Right hindlimb (tissue), 1 donor: ENCODE data around the gene MYO18A.
"Not testable (repeated sequence)": the region's sequence is repeated elsewhere in the genome, so short reads cannot be mapped to it uniquely, and the experiment has no call there.

Source experiments
- DNase-seq: peaks from one replicate; pipeline ENCODE4 v3.0.0-alpha.2; 2018

MYO18A gene

DNA sequence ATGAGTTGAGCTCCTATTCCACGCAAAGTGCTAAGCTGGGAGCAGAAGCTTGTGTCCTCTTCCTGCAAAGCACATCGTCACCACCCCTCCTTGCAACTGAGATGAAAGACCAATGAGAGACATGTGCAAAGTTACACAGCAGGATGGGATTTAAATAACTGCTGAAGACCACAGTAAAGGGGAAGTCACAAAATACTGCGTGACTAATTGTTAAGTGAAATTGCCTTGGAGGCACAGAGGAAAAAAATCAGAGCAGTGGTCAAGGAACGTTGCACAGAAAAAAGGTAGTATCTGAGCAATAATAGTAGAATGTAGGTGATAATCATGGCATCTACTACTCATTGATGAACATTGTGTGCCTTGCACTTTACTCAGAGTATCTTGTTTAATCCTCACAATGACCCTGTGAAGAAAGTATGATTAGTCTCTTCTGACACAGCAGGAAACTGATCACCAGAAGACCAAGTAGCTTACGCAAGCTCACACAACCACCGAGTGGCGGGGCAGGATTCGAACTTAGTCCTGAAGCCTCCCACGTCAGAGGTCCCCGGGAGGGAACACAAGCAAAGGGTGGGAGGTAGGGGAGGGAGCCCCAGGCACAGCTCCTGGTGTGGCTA is 15.4 kb upstream of the MYO18A start:
- DNase-seq = no peak

GRCh38 chr17:29194669-29195068 is 14.5 kb upstream of the MYO18A start:
- no peak for DNase-seq

DNA sequence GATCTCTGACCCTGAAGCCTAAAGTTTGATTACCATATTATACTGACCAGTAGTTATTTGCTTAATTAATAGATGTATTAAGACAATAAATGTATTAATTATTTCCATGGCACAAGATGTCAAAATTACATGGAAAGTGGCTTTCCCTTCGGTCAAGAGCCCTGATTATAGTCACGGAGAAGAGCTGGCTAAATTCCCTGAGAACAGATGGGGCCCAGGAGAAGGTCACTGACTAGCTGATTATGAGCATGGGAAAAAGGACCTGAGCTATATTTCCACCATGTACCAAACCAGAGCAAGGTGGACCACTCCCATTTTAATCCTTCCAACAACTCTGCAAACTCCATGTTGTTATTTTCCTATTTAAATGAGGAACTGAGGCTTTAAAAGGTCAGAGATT is 12.9 kb upstream of the MYO18A start:
- DNase-seq = no peak

GRCh38 chr17:29190592-29191207 is 10.5 kb upstream of the MYO18A start:
- DNase-seq = no peak

GRCh38 chr17:29190039-29190438 is 9.8 kb upstream of the MYO18A start:
- DNase-seq = no peak

GRCh38 chr17:29189355-29189754 is 9.2 kb upstream of the MYO18A start:
- DNase-seq = no peak

DNA sequence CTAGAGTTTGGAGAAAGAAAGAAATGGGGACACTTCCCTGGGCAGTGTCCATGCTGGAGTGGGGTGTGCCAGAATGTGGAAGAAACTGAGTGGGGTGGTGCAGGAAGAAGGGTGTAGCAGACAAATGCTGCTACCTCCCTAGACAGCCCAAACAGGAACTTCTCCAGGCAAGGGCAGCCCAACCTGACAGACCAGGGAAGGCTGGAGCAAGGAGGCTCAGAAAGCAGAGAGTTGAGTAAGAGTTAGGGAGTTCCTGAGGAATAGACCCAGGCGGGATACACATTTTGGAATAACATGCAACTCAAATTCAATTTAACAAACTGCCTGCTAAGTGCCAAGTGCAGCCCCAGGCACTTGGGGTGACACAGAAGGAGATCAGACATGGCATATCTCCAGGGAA is 1.0 kb upstream of the MYO18A start:
- DNase-seq = no peak

DNA sequence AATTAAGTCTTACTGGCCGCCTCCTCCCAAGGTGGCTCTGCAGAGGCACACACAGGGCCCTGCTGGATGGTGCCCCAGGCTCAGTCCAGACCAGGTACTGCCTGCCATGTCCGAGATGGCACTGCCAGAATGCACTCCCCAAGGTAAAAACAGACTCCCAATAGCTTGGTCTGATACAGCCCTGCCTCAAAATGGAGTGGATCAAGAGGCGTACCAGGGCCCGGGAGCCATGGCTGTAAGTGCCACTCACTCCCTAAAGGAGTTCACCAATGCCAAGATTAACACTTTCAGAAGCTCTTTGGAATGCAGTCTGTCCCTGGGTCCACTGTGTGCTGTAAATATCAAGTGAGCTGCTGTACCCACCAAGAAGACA is 576 bp upstream of the MYO18A start:
- no peak for DNase-seq

DNA sequence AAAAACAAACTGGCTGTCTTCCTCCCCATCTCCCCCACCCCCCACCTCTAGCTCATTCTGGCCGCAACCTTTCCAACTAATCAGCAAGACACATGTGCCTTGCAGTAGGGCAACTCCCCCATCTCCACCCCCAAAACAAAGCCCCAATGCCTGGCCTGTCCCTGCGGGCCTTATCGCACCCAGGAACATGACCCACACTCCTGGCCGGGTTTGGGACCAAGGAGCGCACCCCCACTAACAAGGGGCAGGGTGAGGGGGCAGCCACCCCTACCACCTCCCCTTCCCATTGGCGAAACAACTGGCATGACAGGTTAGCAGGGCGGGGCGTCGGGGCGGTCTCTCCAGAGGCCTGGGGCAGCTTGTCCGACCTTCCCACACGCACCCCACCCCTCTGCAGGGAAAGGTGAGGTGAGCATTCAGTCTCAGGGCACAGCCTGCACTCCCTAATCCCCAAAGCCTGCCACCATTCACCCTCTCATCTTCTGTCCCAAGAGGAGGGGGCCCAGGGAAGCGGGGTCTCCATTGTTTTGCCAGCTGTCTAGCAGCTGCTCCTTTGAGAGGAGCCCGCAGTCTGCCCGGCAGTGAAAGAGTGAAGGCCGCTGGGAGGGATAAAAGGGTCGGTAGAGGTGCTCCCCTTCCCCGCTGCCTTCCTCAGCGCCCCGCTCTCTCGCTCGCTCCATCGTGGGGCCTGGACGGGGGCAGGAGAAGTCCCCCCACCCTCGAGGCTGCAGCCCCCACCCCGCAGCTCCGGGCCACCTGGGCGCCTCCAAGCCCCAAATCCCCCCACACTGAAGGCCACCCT is 765 bp downstream of the MYO18A start:
- DNase-seq = no peak

GRCh38 chr17:29178750-29179231 is 1.4 kb downstream of the MYO18A start:
- no peak for DNase-seq

GRCh38 chr17:29177871-29178749 is 2.1 kb downstream of the MYO18A start:
- no peak for DNase-seq

DNA sequence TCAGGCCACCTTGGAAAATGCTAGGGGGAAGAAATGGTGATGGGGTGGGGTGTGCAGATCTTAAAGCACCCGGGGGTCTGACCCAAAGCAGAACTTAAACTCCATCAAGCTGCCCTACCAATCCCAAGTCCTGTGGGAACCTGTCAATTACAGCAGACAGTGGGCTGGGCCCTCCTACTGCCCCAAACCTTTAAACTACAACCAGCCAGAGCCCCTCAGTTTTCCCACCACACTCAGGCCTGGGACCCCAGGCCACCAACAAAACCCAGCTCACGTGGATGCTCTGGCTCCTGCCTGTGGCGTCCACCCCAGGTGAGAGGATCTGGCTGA is 2.7 kb downstream of the MYO18A start:
- no peak for DNase-seq

DNA sequence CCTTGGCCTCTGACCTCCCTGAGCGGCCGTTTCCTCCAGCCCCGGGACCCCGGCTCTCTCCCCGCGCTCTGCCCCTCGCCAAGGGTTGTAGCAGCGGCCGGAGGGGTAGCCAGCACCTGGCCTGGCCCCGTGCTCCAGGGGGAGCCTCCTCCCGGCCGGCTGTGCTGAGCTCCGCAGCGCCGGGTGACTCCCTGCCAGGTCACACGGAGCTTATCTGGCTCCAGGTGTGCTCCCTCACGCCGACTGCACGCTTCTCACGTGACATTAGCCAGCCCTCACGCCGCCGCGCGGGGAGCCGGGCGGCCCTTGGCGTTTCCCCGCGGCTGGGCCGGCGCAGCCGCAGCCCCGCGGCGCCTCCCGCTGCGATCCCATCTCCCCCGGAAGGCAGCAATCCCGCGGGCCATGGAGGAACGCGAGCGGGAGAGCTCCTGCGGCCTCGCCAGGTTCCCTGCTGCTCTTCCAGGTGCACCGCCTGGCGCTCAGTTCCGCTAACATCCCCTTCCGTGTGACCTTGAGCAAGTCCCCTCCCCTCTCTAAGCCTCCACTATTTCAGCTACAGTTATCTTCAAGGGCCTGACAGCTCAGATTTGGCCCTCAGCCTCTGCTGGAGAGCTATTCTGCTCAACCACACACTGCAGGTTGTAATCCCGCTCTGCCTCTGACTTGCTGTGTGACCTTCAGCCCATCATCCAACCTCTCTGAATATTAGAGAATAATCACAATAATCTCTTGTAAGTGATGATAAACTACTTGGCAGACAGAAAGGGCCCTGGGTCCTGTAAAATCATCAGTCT is 3.4 kb downstream of the MYO18A start:
- DNase-seq = no peak

- DNase-seq = no peak
Observed at GRCh38 chr17:29175349-29175748, 4.8 kb downstream of the MYO18A start.

DNA sequence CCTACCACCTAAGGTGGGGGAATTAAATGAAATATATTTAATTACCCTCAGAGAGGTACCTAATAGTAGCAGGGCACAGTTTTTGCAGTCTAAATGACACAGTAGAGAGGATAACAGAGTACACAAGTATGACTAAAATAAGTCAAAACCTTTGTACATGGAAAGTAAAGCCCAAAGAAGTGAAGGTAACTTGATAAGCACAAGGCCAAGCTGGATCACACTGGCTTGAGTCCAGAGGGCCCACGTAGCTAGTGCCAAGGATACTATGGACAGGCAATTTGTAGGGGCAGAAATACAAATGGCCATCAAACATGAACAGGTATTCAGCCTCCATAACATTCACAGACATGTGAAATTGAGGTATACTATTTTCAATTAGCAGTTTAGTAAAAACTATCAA is 7.6 kb downstream of the MYO18A start:
- DNase-seq = no peak

DNA sequence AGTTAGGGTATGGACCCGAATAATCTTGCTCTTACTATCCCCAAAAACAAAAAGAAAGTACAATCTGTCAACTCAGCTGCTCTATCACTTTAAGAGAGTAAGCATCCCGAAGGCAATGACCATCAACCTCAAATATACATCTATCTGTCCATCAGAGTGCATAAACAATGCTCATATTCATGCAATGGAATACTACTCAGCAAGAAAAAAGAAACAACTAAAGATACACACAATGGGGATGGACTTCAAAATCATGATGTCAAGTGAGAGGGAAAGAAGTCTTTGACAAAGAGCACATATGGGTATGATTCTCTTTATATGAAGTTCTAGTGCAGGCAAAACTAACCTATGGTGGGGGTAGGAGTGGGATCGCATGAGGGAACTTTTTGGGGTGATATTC is 9.5 kb downstream of the MYO18A start:
- DNase-seq = no peak

- DNase-seq = no peak
Observed at GRCh38 chr17:29169806-29170591, 10.2 kb downstream of the MYO18A start.

DNA sequence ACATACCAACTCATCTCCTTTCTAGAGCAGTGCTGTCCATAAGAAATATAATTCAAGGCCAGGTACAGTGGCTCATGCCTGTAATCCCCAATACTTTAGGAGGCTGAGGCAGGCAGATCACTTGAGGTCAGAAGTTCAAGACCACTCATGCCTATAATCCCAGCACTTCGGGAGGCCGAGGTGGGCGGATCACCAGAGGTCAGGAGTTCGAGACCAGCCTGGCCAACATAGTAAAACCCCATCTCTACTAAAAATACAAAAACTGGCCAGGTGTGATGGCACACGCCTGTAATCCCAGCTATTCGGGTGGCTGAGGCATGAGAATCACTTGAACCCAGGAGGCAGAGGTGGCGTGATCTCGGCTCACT is 11.5 kb downstream of the MYO18A start:
- not testable (repeated sequence) for DNase-seq

DNA sequence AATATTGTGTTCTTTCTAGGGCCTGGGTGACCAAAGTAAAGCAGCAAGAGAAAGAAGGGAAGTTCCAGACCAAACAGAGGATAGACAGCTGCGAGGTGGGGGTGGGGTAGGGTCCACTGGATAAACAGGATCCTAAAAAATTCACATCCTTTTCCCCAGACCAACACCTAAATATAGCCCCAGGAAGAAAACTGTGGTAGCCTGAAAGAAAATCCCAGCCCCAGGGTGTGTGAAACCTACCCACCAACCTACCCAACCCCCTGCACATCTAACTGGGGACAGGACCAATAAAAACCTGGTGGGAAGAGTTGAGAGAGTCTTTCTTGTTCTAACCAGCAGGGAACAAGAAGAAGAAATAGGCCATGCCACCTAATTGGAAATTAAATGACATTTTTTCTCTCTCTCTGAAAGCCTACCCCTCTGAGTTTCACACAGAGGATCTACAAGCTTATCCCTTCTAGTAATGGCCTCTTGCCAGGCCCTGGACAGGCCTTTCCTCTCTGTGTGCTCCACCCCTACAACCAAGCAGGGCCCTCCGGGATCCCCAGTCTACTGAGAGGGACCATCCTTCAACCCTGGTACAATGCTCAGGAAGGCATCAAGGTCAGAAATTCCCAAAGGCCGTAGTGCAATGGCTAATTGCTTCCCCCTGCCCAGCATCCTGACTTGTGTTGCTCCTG is 12.0 kb downstream of the MYO18A start:
- DNase-seq = no peak

DNA sequence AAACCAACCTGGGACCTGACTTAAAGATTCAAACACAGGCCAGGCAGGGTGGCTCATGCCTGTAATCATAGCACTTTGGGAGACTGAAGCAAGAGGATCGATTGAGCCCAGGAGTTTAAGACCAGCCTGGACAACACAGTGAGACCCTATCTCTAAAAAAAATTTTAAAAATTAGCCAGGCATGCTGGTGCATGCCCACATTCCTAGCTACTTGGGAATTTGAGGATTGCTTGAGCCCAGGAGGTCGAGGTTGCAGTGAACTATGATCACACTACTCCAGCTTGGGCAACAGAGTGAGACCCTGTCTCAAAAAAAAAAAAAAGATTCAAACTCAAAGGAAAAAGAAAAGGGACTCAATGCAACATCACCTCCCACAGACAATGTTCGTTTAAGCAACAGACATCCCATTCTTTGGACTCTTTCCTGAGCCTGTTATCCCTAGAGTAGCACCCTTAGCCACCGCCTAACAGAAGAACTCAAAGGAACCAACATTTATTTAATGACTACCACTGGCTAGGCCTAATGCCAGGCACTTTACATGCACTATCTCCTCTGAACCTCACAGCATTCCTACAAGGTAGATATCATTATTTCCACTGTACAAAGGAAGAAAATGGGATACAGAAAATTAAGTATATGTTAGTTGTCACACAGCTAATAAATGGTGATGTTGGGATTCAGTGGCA is 12.7 kb downstream of the MYO18A start:
- DNase-seq = no peak

DNA sequence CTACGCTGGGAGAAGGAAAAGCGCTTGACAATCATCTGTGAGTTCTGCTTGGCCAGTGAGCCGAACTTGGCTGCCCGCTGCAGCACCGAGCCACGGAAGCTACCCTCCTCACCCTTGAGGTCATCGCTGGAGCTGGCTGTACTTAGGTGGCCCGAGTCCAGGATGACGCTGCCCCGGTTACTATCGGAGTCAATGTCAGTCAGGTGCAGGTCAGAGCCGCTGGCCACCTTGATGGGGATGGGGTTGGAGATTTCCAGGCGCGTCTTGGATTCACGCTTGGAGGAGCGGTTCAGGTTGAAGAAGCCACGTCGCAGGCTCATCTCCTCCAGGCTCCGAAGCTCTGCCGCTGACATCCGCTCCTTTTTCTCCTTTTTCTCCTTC is 13.7 kb downstream of the MYO18A start:
- no peak for DNase-seq
